HFFc6 (cell line): Measurements from ENCODE around the gene AFAP1L1. TPM values are rescaled to one million over a fixed set of nuclear protein-coding genes. Genes with fewer than 3 reads are reported as not detected.

ENCODE experiments used
- DNase-seq: peaks from one replicate; pipeline ENCODE4 v3.0.0-alpha.2; 2018
- H3K27ac Mint-ChIP-seq: 2 replicates; pipeline ENCODE4 v1.8.0; 2020; ENCODE audit warnings: mild to moderate bottlenecking, mixed read lengths
- H3K27me3 Mint-ChIP-seq: 2 replicates; pipeline ENCODE4 v1.8.0; 2021; ENCODE audit warnings: mild to moderate bottlenecking, moderate library complexity, mixed read lengths; ENCODE audit not compliant: insufficient read depth
- H3K36me3 Mint-ChIP-seq: 2 replicates; pipeline ENCODE4 v1.8.0; 2021; ENCODE audit warnings: low read depth, mixed read lengths
- H3K4me1 Mint-ChIP-seq: 2 replicates; pipeline ENCODE4 v1.8.0; 2020; ENCODE audit warnings: low read depth, mixed read lengths
- H3K4me3 Mint-ChIP-seq: 2 replicates; pipeline ENCODE4 v1.8.0; 2020; ENCODE audit warnings: mild to moderate bottlenecking, moderate library complexity, mixed read lengths
- H3K9me3 Mint-ChIP-seq: 2 replicates; pipeline ENCODE4 v1.8.0; 2020; ENCODE audit warnings: mild to moderate bottlenecking, mixed read lengths
- CTCF ChIP-seq: fragments of 200-600 bp; sonication (generic); IDR thresholded peaks from 2 replicates; pipeline ENCODE4 v1.5.0; 2021; ENCODE audit warnings: antibody characterized with exemption, mild to moderate bottlenecking
- total RNA-seq, 6 experiments: library from RNA; stranded (reverse); fragmentation: NEBNext Ultra II Directional; extraction: Animal tissue kit (Norgen Biotek cat#: 25700); gene quantifications; 2 replicates in 1 of 6; 3 replicates in 5 of 6; pipeline ENCODE4 v1.2.3, GENCODE V29; 2021

AFAP1L1 gene
- total RNA-seq, 6 experiments from 2014 or later, result 3.2 to 7.5 (median 5.4) TPM

GRCh38 chr5:149340920-149341319, 69.3 kb downstream of the AFAP1L1 start:
- no peaks in the 10 kb centered on the region; the same call in 1 of the 2 replicates for H3K9me3 Mint-ChIP-seq
- H3K4me1 Mint-ChIP-seq, result peaks cover 17% of the 10 kb centered on the region
- no peak overlapping the region for H3K4me3 Mint-ChIP-seq
- H3K27me3 Mint-ChIP-seq, result peaks cover 3% of the 10 kb centered on the region
- no peak overlapping the region for H3K27ac Mint-ChIP-seq
- DNase-seq, result no peak
- peaks cover 6% of the 10 kb centered on the region for H3K36me3 Mint-ChIP-seq
- TF ChIP-seq CTCF, result no peak

GRCh38 chr5:149341876-149342275, 70.2 kb downstream of the AFAP1L1 start:
- TF ChIP-seq CTCF, result no peak
- Mint-ChIP-seq H3K4me3 (no peak overlapping the region), H3K4me1 (peaks cover 25% of the 10 kb centered on the region), H3K27me3 (peaks cover 3% of the 10 kb centered on the region), H3K9me3 (no peaks in the 10 kb centered on the region; the same call in 1 of the 2 replicates), H3K27ac (no peak overlapping the region), H3K36me3 (peaks cover 10% of the 10 kb centered on the region)
- DNase-seq, result no peak

- Mint-ChIP-seq H3K27me3 (peaks cover 3% of the 10 kb centered on the region), H3K9me3 (no peaks in the 10 kb centered on the region; the same call in 1 of the 2 replicates), H3K27ac (peak overlapping the region; percentile 59; the same call in 1 of the 2 replicates), H3K4me3 (peak overlapping the region; percentile 95), H3K36me3 (peaks cover 27% of the 10 kb centered on the region), H3K4me1 (peaks cover 45% of the 10 kb centered on the region)
- no peak for DNase-seq
- no peak for TF ChIP-seq CTCF
Measured at GRCh38 chr5:149344151-149344550, 72.5 kb downstream of the AFAP1L1 start.

GRCh38 chr5:149345147-149345891, 73.7 kb downstream of the AFAP1L1 start, which contains the start of gene GRPEL2:
Gene GRPEL2, plus strand, starts transcription at chr5:149345499. Its CDS starts 41 bp downstream, at chr5:149345540.
- H3K4me1 Mint-ChIP-seq, result peaks cover 45% of the 10 kb centered on the region
- DNase-seq, result peak; percentile 97
- peaks cover 3% of the 10 kb centered on the region for H3K27me3 Mint-ChIP-seq
- peak within 1 kb of the TSS; percentile 90 for H3K27ac Mint-ChIP-seq
- H3K9me3 Mint-ChIP-seq, result no peaks in the 10 kb centered on the region; the same call in 1 of the 2 replicates
- peak within 1 kb of the TSS; percentile 95 for H3K4me3 Mint-ChIP-seq
- H3K36me3 Mint-ChIP-seq, result peaks cover 37% of the 10 kb centered on the region
- no peak for TF ChIP-seq CTCF

GRCh38 chr5:149345892-149346222, 74.2 kb downstream of the AFAP1L1 start:
- H3K36me3 Mint-ChIP-seq, result peaks cover 43% of the 10 kb centered on the region
- H3K9me3 Mint-ChIP-seq, result no peaks in the 10 kb centered on the region; the same call in 1 of the 2 replicates
- peaks cover 3% of the 10 kb centered on the region for H3K27me3 Mint-ChIP-seq
- peaks cover 45% of the 10 kb centered on the region for H3K4me1 Mint-ChIP-seq
- peak overlapping the region; percentile 95 for H3K4me3 Mint-ChIP-seq
- H3K27ac Mint-ChIP-seq, result peak overlapping the region; percentile 90
- no peak for DNase-seq
- no peak for TF ChIP-seq CTCF
